22Rv1 (cell line): Measurements from ENCODE around the gene PRLH.

Source experiments
- CTCF ChIP-seq: fragments of 450-650 bp; IDR thresholded peaks from 2 replicates; pipeline ENCODE4 v1.5.1; 2017; ENCODE audit warnings: mild to moderate bottlenecking
- ZFX ChIP-seq: fragments of 450-650 bp; IDR thresholded peaks from 2 replicates; pipeline ENCODE4 v1.6.1; 2017; ENCODE audit warnings: antibody characterized with exemption, borderline replicate concordance

- TF ChIP-seq CTCF: no peak
- TF ChIP-seq ZFX: no peak
These were observed 24.1 kb downstream of the PRLH start, which contains the start of gene RAB17 for GRCh38 chr2:237590272-237591140.
